HUDEP-2 (cell line): Measurements from ENCODE around the gene TYW1B.
"Not testable (repeated sequence)": the region's sequence is repeated elsewhere in the genome, so short reads cannot be mapped to it uniquely, and the experiment has no call there.

Experiments
- DNase-seq, 76 experiments: peaks; one replicate each; lab custom pipeline; 2025; ENCODE audit not compliant: unreplicated experiment in 76 of 76; lab: John Stamatoyannopoulos, UW

Gene TYW1B, protein sequence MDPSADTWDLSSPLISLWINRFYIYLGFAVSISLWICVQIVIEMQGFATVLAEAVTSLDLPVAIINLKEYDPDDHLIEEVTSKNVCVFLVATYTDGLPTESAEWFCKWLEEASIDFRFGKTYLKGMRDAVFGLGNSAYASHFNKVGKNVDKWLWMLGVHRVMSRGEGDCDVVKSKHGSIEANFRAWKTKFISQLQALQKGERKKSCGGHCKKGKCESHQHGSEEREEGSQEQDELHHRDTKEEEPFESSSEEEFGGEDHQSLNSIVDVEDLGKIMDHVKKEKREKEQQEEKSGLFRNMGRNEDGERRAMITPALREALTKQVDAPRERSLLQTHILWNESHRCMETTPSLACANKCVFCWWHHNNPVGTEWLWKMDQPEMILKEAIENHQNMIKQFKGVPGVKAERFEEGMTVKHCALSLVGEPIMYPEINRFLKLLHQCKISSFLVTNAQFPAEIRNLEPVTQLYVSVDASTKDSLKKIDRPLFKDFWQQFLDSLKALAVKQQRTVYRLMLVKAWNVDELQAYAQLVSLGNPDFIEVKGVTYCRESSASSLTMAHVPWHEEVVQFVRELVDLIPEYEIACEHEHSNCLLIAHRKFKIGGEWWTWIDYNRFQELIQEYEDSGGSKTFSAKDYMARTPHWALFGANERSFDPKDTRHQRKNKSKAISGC

DNA sequence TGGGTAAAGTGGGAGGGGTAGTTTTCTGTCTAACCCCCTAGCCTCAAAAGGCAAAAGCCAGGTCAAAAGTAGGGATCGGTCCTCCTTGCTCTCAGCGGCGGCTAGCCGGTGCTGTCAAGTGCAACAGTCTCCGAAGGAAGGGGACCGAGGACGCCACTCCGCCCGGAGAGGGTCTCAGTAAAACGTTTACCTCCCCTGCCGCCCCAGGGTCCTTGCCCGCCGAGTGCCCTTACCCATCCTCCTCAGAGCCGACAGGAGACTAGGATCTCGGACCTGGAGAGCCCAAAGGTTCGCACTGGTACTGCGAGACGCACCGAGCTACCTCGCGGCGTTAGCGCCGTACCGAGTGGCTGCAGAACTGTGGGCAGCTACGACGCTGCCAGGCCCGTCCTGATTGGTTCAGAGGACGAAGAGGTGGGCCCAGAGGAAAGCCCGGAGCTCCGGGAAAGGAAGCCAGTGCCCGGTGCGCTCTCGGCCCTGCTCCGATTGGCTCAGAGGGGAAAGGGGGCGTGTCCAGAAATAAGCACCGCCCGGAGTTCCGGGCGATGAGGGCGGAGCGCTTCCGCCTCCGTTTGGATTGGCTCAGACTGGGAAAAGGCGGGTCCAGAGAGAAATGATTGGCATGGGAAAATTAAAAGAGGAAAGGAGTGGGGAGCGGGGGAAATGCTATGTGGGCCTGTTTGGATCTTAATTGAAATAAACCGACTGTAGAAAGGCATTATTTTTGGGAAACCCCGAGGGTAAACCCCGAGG lies at the start of gene TYW1B:
TSS of gene TYW1B (minus strand) at position 362 of the 753 bp plus-strand sequence. CDS start at position 237, 125 bp downstream.
- DNase-seq = peak; percentile 12 to 99 (median 96)

DNA sequence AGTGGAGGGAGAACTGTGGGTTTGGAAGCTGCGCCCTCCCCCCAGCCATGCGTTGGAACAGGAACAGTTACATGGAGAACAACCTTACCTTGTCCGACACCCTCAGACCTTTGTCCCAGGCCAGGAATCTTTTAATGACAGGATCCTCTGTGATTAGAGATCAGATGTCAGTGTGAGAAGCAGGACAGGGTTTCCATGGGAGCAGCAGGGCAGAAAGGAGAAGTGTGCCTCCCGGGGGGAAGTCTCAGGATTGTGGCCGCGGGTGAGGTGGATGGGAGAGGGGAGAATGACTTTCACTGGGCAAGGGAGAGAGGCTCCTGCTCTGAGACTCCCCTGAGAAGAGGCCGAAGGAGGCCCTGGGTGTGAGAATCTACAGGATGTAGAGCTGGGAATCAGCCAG lies 39.6 kb upstream of the TYW1B start:
- DNase-seq = not testable (repeated sequence)

- DNase-seq = not testable (repeated sequence)
Observed at GRCh38 chr7:72858846-72859400, 30.9 kb upstream of the TYW1B start.

GRCh38 chr7:72857925-72858324 lies 29.9 kb upstream of the TYW1B start:
- DNase-seq = not testable (repeated sequence)

- not testable (repeated sequence) for DNase-seq
Observed at GRCh38 chr7:72855261-72855660, 27.3 kb upstream of the TYW1B start.

DNA sequence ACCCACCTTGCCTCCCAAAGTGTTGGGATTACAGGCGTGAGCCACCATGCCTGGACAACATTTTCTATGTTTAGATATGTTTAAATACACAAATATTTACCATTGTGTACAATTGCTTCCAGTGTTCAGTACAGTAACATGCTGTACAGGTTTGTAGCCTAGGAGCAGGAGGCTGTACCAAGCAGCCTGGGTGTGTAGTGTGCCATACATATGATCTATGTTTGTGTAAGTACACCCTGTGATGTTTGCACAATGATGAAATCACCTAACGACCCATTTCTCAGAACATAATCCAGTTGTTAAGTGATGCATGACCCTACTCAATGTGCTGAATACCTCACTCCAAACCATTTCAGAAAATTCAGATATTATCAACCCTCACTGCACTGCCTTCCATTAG lies 24.9 kb upstream of the TYW1B start:
- not testable (repeated sequence) for DNase-seq

DNA sequence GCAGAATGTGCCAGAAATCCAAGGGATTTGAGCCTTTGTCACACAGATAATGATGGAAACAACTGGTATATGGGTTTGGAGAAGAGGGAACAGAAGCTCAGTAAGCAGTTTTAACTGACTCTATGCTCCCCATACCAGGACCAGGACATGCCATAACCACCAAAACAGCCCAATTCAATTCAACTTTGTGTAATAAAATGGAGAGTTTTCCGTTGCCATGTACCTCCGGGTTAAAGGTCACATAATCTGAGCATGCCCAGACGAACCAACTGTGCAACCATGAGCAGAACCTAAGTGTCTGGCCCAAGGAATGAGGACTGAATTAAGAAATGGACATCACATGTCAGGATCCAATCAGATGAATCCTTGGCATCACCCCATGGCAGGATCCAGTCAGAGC lies 22.7 kb upstream of the TYW1B start:
- DNase-seq = not testable (repeated sequence)

- DNase-seq = not testable (repeated sequence)
Observed at GRCh38 chr7:72844146-72844545, 16.1 kb upstream of the TYW1B start.

GRCh38 chr7:72843166-72843565 lies 15.2 kb upstream of the TYW1B start:
- not testable (repeated sequence) for DNase-seq

GRCh38 chr7:72840966-72841511 lies 13.0 kb upstream of the TYW1B start:
- not testable (repeated sequence) for DNase-seq

DNA sequence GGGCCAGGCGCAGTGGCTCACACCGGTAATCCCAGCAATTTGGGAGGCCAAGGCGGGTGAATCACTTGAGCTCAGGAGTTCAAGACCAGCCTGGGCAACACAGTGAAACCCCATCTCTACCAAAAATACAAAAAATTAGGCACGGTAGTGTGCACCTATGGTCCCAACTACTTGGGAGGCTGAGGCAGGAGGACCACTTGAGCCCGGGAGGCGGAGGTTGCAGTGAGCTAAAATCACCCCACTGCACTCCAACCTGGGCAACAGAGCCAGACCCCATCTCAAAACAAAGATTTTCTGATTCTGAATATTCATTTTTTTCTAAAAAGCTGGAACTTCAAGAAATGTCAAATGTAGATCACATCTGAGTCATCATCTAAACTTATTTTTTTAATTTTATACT lies 10.3 kb upstream of the TYW1B start:
- DNase-seq = not testable (repeated sequence)

GRCh38 chr7:72837291-72837690 lies 9.3 kb upstream of the TYW1B start:
- not testable (repeated sequence) for DNase-seq

DNA sequence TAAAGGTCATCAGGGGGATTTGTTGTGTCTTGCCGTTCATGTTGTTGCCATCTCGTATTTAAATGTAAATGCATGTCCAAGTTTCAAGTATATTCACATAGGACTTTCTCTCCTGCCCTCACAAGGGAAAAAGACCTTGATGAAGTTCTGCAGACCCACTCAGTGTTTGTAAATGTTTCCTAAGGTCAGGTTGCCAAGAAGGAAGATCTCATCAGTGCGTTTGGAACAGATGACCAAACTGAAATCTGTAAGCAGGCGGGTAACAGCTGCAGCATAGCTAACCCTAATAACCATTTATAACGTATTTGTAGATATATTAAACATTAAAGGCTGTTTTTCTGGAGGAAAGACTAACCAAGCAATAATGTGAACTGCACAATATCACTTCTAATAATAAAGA lies 2.6 kb upstream of the TYW1B start:
- not testable (repeated sequence) for DNase-seq

DNA sequence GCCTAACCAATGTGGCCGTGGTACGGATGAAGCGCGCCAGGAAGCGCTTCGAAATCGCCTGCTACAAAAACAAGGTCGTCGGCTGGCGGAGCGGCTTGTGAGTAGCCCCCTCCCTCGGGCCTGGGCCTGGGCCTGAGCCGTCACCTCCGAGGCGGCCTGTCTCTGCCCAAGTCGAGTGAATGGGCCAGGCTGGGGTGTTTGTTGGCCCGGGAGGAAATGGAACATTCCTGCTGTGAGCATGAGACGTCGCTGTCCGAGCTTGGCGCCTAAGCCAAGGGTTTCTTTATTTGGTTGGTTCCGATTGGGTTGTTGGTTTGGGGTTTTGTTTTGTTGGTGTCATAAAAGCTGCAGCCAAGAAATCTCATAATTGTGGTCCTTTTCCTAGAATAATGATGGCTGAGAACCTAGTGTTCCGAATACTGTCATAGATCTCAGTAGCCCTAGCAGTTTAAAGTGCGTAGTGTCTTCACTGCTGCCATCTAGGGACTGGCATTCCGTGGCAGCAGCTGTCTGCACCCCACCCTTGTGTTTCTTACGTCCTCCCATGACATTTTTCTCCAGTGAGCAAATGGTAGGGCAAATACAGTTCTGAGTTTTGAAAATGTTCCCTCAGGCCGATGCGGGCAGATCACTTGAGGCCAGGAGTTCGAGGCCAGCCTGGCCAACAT lies 1.8 kb upstream of the TYW1B start:
- peak in 54 of 76 experiments; percentile 2 to 69 (median 38) for DNase-seq

- peak; percentile 15 to 98 (median 94) for DNase-seq
Observed at GRCh38 chr7:72829291-72829686, 1.3 kb upstream of the TYW1B start.

DNA sequence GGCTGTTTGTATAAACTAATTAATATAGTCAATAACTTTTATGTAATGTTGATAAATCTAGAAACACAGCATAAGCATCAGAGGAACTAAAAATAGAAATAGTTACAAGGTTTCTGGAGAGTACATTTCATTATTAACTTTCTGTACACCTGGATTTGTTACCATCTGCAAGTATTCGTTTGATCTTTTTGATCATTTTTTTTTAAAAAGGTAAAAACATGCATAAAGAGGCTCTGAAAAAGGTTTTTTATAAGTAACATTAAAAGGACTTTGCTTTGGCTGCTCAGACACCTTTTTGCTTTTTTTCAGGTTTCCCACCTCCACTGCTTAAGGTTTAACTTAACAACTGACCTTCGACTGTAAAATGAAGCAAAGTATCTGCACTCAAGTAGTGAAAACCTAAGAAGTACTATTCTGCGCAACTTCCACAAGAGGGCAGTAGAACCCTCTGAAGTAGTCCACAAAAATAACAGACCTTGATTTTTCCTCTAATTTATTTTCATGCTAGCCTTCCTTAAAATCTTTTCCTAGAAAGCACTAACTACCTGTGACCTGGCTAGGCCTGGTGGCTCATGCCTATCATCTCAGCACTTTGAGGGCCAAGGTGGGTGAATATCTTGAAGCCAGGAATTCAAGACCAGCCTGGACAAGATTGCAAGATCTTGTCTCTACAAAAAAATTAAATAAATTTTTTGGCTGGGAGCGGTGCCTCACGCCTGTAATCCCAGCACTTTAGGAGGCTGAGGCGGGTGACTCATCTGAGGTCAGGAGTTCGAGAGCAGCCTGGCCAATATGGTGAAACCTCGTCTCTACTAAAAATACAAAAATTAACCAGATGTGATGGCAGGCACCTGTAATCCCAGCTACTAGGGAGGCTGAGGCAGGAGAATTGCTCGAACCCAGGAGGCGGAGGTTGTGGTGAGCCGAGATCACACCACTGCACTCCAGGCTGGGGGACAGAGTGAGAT lies 4.0 kb downstream of the TYW1B start:
- peak in 5 of 76 experiments; percentile 2 to 25 (median 9) for DNase-seq

- DNase-seq = not testable (repeated sequence)
Observed at GRCh38 chr7:72822497-72822896, 5.5 kb downstream of the TYW1B start.

DNA sequence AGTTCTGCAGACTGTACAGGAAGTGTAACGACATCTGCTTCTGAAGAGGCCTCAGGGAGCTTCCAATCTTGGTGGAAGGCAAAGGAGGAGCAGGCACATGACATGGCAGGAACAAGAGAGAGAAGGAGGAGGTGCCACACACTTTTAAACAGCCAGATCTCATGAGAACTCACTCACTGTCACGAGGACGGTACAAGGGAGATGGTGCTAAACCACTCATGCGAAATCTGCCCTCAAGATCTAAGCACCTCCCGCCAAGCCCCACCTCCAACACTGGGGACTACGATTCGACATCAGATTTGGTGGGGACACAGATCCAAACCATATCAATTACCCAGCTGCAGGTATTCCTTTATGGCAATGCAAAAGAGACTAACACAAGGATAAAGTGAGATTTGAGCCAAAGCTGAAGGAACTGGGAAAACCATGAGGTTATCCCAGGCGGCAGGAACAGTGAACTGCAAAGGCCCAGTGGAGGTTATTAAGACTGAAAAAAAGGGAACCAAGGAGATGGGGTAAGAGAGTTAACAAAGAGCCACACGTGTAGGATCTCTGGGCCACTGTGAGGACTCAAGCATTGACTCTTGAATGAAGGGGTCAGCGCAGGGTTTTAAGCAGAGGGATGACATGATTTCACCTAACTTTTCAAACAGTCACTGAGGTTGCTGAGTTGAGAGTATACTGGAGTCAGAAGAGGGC lies 9.2 kb downstream of the TYW1B start:
- not testable (repeated sequence) for DNase-seq
